Stomach (tissue), 9 donors: Measurements from ENCODE around the gene NISCH. TPM values are rescaled to one million over a fixed set of nuclear protein-coding genes. Genes with fewer than 3 reads are reported as not detected.
A peak's percentile ranks its signal among the peaks of the same experiment; 100 is the strongest.
"Not testable (repeated sequence)": the region's sequence is repeated elsewhere in the genome, so short reads cannot be mapped to it uniquely, and the experiment has no call there.

Experiments used
- DNase-seq, 2 donors: peaks; one replicate each; pipeline versions ENCODE4 v3.0.0 to v3.0.0-alpha.2; 2013 to 2019
- H3K27ac ChIP-seq, 5 donors: fragments of 200-600 bp in 4 of 5; sonication (generic) in 4 of 5; one replicate each; pipeline ENCODE4 v1.5.1; 2013 to 2019; ENCODE audit warnings: mild to moderate bottlenecking in 1 of 5, moderate library complexity in 1 of 5
- H3K27me3 ChIP-seq, 3 donors: fragments of 200-600 bp; sonication (generic); one replicate each; pipeline ENCODE4 v1.5.1; 2017 to 2019; ENCODE audit warnings: mixed run types in 1 of 3
- H3K36me3 ChIP-seq, 4 donors: fragments of 200-600 bp; sonication (generic); 1 replicate in 3 of 4; 2 replicates in 1 of 4; pipeline ENCODE4 v1.5.1; 2016 to 2019
- H3K4me1 ChIP-seq, 4 donors: fragments of 200-600 bp; sonication (generic); one replicate each; pipeline ENCODE4 v1.5.1; 2016 to 2019
- H3K4me3 ChIP-seq, 4 donors: fragments of 200-600 bp; sonication (generic) in 3 of 4; one replicate each; pipeline ENCODE4 v1.5.1; 2016 to 2019; ENCODE audit warnings: mild to moderate bottlenecking in 1 of 4
- H3K9me3 ChIP-seq, 4 donors: fragments of 200-600 bp; sonication (generic); one replicate each; pipeline ENCODE4 v1.5.1; 2016 to 2019
- EP300 ChIP-seq: sonication (generic); formaldehyde crosslinking; IDR thresholded peaks from one replicate; pipeline ENCODE4 v1.6.1; 2017; ENCODE audit warnings: antibody characterized with exemption
- POLR2A ChIP-seq, 4 donors: fragments of 450-650 bp; IDR thresholded peaks; one replicate each; pipeline ENCODE4 v1.6.1; 2016; ENCODE audit warnings: antibody characterized with exemption in 4 of 4, control low read depth in 2 of 4, mild to moderate bottlenecking in 1 of 4, moderate library complexity in 1 of 4
- POLR2AphosphoS5 ChIP-seq, 3 donors: sonication (generic); formaldehyde crosslinking; IDR thresholded peaks; one replicate each; pipeline ENCODE4 v1.6.1; 2016; ENCODE audit warnings: antibody characterized with exemption in 3 of 3
- WGBS, 5 donors: extraction: QIAGEN DNeasy Blood & Tissue Kit in 3 of 5; methylation state at CpG; one replicate each; pipeline versions ENCODE4 v1.1.5 to v1.1.7; 2013 to 2018; 5-methylcytosine and 5-hydroxymethylcytosine counted together
- intact Hi-C: fragments of 100-400 bp; cut with DNase I; formaldehyde crosslinking; loops from one replicate; pipeline ENCODE4 v1.15.1; 2023; ENCODE audit warnings: low total_unique reads
- polyA plus RNA-seq, 3 donors: library from polyadenylated mRNA; stranded (reverse); fragments of 200-250 nt; gene quantifications; one replicate each; pipeline ENCODE4 v1.2.3, GENCODE V29; 2013
- total RNA-seq, 5 donors: library from RNA; depleted of rRNA; stranded (reverse); fragments of >200 nt; gene quantifications; one replicate each; pipeline versions ENCODE4 v1.1.0 to v1.2.3, GENCODE V29; 2014 to 2016
- TF ChIP-seq, protein P1 (sequence below), 7 experiments: fragments of 450-650 bp in 4 of 7; fragments of 200-600 bp in 3 of 7; sonication (generic) in 3 of 7; IDR thresholded peaks; one replicate each; pipeline ENCODE4 v1.5.1; 2016 to 2019; ENCODE audit warnings: antibody characterized with exemption in 7 of 7, control low read depth in 2 of 7, mild to moderate bottlenecking in 1 of 7
- donor health status: healthy with polysubstance abuse.
- donor health status: Bipolar disorder and iron deficiency.
- donor health status: healthy.

The NISCH gene
- total and polyA plus RNA-seq, 8 donors, result 18.3 to 456 (median 69.9) TPM

DNA sequence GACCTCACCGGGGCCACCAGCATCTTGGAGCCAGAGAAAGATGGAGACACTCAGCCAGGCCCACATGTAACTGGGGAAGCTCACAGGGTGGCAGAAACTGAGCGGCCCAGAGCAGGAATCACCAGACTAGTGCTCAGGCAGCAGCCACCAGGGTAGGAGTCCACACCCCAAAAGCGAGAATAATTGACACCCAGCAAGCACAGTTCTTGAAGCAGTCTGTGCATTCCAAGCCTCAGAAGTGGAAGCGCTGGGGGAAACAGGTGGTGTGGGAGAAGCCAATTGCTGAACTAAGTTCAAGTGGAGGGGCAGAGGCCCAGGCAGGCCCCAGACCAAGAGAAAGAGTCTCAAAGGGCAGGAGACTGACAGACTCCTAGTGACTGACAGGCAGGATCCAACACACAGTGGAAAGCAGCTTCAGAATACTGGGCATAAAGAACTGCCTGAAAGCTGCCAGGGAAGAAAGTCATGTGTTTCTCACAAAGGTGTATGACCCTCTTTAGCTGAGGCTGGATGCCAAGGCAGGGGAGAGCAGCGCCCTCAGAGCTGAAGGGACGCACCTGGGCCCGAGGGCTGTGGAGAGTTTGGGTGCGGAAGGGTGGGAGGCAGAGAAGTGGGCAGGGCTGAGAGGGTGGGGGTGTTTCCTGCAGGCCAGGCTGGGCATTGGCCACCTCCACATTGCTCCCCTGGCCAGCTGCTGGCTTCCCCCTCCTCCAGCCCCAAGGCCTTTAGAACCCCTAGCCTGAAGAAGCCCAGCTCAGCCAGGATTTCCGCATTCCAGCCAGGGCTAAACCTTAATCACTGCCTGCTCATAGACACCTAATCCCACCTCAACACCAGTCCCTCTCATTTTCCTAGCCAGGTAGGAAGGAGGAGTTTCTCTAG lies 70.5 kb downstream of the NISCH start:
- peak overlapping the region in 4 of 5 donors; percentile 20 to 60 (median 42) for H3K27ac ChIP-seq

DNA sequence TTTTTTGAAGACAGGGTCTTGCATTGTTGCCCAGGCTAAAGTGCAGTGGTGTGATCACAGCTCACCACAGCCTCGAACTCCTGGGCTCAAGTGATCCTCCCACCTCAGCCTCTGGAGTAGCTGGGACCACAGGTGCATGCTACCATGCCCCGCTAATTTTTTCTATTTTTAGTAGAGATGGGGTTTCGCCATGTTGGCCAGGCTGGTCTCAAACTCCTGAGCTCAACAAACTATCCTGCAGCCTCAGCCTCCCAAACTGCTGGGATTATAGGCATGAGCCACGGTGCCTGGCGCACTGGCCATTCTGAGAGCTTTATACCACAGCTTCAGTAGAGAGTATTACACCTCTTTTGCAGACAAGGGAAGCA lies 71.3 kb downstream of the NISCH start:
- H3K4me3 ChIP-seq, DNase-seq, H3K27ac ChIP-seq, H3K9me3 ChIP-seq, intact Hi-C loops, H3K27me3 ChIP-seq: not testable (repeated sequence)
- Histone ChIP-seq H3K36me3 (peaks cover 0 to 63% (median 53%) of the 10 kb centered on the region in 4 donors), H3K4me1 (peaks cover 0 to 36% (median 16%) of the 10 kb centered on the region in 4 donors)
- WGBS, 5 donors, result 90 to 98% (median 95%) methylated on average over 5 of the region's 5 CpGs

More for the DNA sequence above, 70.5 kb downstream of the NISCH start:
- H3K36me3 ChIP-seq, result peaks cover 0 to 69% (median 54%) of the 10 kb centered on the region in 4 donors
- H3K27me3 ChIP-seq, result no peaks in the 10 kb centered on the region
- no peaks in the 10 kb centered on the region for H3K9me3 ChIP-seq
- 72 to 81% (median 79%) methylated on average over 9 of the region's 9 CpGs for WGBS, 5 donors
- peaks cover 0 to 30% (median 15%) of the 10 kb centered on the region in 4 donors for H3K4me1 ChIP-seq
- no peak overlapping the region for H3K4me3 ChIP-seq
- DNase-seq, result no peak
- TF ChIP-seq, protein P1, sequence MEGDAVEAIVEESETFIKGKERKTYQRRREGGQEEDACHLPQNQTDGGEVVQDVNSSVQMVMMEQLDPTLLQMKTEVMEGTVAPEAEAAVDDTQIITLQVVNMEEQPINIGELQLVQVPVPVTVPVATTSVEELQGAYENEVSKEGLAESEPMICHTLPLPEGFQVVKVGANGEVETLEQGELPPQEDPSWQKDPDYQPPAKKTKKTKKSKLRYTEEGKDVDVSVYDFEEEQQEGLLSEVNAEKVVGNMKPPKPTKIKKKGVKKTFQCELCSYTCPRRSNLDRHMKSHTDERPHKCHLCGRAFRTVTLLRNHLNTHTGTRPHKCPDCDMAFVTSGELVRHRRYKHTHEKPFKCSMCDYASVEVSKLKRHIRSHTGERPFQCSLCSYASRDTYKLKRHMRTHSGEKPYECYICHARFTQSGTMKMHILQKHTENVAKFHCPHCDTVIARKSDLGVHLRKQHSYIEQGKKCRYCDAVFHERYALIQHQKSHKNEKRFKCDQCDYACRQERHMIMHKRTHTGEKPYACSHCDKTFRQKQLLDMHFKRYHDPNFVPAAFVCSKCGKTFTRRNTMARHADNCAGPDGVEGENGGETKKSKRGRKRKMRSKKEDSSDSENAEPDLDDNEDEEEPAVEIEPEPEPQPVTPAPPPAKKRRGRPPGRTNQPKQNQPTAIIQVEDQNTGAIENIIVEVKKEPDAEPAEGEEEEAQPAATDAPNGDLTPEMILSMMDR (IDR thresholded peaks at IDR 0.05), result no peak
- no peak for TF ChIP-seq POLR2AphosphoS5 (IDR thresholded peaks at IDR 0.05)
- no peak for TF ChIP-seq EP300
- TF ChIP-seq POLR2A (IDR thresholded peaks at IDR 0.05), result no peak
- intact Hi-C loops, result no loop called here

DNA sequence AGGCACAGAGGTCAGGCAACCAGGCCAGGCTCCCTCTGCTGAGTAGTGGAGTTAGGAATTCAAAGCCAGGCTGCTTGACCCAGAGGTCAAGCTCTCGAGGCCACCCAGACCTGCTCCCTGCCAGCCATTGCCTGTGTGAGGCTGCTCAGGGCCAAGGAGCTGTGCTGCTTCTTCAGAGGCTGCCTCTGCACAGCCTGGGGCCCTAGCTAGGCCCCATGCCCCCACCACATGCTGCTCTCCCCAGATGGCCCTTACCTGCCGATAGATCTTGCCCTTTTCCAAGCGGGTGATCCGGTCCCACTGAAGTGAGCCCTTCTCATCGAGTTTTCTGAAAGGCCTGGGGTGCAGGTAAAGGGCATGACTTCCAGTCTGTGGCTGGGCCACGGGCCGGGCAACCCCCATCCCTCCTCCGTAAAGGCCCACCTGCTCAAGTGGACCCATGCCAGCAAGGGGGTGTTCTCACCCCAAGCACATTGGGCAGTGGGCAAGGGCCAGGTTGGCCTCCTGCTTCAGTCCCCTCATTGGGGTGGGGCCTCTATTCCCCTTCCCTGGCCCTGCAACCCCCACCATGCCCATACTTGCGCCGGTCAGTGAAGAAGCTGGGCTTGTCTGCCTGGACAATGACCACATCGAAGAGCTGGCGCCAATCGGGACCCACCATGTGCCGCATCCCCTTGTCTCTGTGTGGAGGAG lies 71.8 kb downstream of the NISCH start:
- intact Hi-C loops, result no loop called here
- H3K9me3 ChIP-seq, result no peaks in the 10 kb centered on the region
- no peaks in the 10 kb centered on the region for H3K27me3 ChIP-seq
- H3K4me3 ChIP-seq, result no peak overlapping the region
- 89 to 93% (median 89%) methylated on average over 8 to 14 of the region's 14 CpGs for WGBS, 5 donors
- no peak overlapping the region for H3K27ac ChIP-seq
- TF ChIP-seq EP300, result no peak
- peaks cover 0 to 58% (median 52%) of the 10 kb centered on the region in 4 donors for H3K36me3 ChIP-seq
- DNase-seq, result no peak
- peaks cover 2 to 41% (median 21%) of the 10 kb centered on the region in 4 donors for H3K4me1 ChIP-seq

GRCh38 chr3:52527732-52528585 lies 72.6 kb downstream of the NISCH start:
- Histone ChIP-seq H3K4me1 (peaks cover 10 to 49% (median 29%) of the 10 kb centered on the region in 4 donors), H3K27ac (no peak overlapping the region), H3K9me3 (no peaks in the 10 kb centered on the region), H3K36me3 (peaks cover 0 to 53% (median 46%) of the 10 kb centered on the region in 4 donors), H3K27me3 (peaks cover 0 to 3% (median 0%) of the 10 kb centered on the region in 3 donors), H3K4me3 (no peak overlapping the region)
- WGBS, 5 donors, result 86 to 91% (median 89%) methylated on average over 14 to 18 of the region's 18 CpGs
- TF ChIP-seq, protein P1 (IDR thresholded peaks at IDR 0.05), result no peak
- no peak for TF ChIP-seq POLR2A (IDR thresholded peaks at IDR 0.05)
- no peak for TF ChIP-seq EP300
- no peak for TF ChIP-seq POLR2AphosphoS5 (IDR thresholded peaks at IDR 0.05)
- DNase-seq, result no peak
- intact Hi-C loops, result no loop called here
